ENCODE measurements around the gene NEUROG1.

Gene NEUROG1

DNA sequence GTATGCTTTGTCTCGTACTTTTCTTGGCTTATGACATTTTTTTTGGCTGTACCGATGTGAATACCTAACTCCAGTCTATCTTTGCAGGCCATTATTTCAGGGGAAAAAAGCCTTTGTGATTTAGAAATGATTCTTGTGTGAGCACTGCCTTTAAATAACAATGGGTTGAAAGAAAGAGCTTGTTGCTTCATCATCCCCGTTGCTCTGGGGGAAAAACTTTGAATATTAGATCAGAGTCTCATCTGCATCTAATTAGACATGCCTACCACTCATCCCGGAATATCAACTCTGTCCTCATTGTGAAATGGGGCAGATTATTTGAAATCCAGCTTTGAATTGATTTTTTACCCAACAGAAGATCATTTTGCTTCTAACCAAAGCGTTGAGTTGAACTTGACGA lies 29.5 kb upstream of the NEUROG1 start:
- Histone ChIP-seq H3K36me3 (ENCODE audit: insufficient read depth, low read length) (no peaks in the 10 kb centered on the region), H3K9ac (ENCODE audit: low read depth, low read length, poor library complexity, severe bottlenecking) (no peak overlapping the region), H3K79me2 (ENCODE audit: insufficient read depth, low read length) (no peaks in the 10 kb centered on the region), H3K9me3 (ENCODE audit: insufficient read depth, low read depth, low read length) (no peaks in the 10 kb centered on the region), H3K27me3 (ENCODE audit: insufficient read depth, low read length, poor library complexity, severe bottlenecking) (no peaks in the 10 kb centered on the region), H3K9me2 (replicated peaks; ENCODE audit: low read depth, low read length) (no peaks in the 10 kb centered on the region), H3K4me2 (ENCODE audit: low read depth, low read length, poor library complexity, severe bottlenecking) (no peak overlapping the region), H3K4me3 (ENCODE audit: low read length, poor library complexity, severe bottlenecking) (no peak overlapping the region), H2AFZ (ENCODE audit: low read length) (no peak overlapping the region), H4K20me1 (ENCODE audit: insufficient read depth, low read length, poor library complexity, severe bottlenecking) (no peaks in the 10 kb centered on the region), H3K4me1 (ENCODE audit: insufficient read depth, low read length, poor library complexity, severe bottlenecking) (no peaks in the 10 kb centered on the region), H3F3A (ENCODE audit: low read depth) (no peaks in the 10 kb centered on the region)
- TF ChIP-seq EZH2phosphoT487 (IDR thresholded peaks at IDR 0.05; ENCODE audit: borderline replicate concordance): no peak
- TF ChIP-seq, protein P1, sequence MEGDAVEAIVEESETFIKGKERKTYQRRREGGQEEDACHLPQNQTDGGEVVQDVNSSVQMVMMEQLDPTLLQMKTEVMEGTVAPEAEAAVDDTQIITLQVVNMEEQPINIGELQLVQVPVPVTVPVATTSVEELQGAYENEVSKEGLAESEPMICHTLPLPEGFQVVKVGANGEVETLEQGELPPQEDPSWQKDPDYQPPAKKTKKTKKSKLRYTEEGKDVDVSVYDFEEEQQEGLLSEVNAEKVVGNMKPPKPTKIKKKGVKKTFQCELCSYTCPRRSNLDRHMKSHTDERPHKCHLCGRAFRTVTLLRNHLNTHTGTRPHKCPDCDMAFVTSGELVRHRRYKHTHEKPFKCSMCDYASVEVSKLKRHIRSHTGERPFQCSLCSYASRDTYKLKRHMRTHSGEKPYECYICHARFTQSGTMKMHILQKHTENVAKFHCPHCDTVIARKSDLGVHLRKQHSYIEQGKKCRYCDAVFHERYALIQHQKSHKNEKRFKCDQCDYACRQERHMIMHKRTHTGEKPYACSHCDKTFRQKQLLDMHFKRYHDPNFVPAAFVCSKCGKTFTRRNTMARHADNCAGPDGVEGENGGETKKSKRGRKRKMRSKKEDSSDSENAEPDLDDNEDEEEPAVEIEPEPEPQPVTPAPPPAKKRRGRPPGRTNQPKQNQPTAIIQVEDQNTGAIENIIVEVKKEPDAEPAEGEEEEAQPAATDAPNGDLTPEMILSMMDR (conservative IDR thresholded peaks at IDR 0.05; ENCODE audit: low read length): no peak

GRCh38 chr5:135564331-135564730 lies 28.6 kb upstream of the NEUROG1 start:
- no peaks in the 10 kb centered on the region for H4K20me1 ChIP-seq (ENCODE audit: insufficient read depth, low read length, poor library complexity, severe bottlenecking)
- H3K9ac ChIP-seq (ENCODE audit: low read depth, low read length, poor library complexity, severe bottlenecking): no peak overlapping the region
- H3K4me3 ChIP-seq (ENCODE audit: low read length, poor library complexity, severe bottlenecking): no peak overlapping the region

GRCh38 chr5:135561266-135561665 lies 25.5 kb upstream of the NEUROG1 start:
- H3K9me2 ChIP-seq (replicated peaks; ENCODE audit: low read depth, low read length): no peaks in the 10 kb centered on the region

More at GRCh38 chr5:135564331-135564730, 28.6 kb upstream of the NEUROG1 start:
- Histone ChIP-seq H3K9me2 (replicated peaks; ENCODE audit: low read depth, low read length) (no peaks in the 10 kb centered on the region), H3K27me3 (ENCODE audit: insufficient read depth, low read length, poor library complexity, severe bottlenecking) (no peaks in the 10 kb centered on the region), H3K36me3 (ENCODE audit: insufficient read depth, low read length) (no peaks in the 10 kb centered on the region), H3K9me3 (ENCODE audit: insufficient read depth, low read depth, low read length) (no peaks in the 10 kb centered on the region), H3K79me2 (ENCODE audit: insufficient read depth, low read length) (no peaks in the 10 kb centered on the region), H3K4me2 (ENCODE audit: low read depth, low read length, poor library complexity, severe bottlenecking) (no peak overlapping the region), H2AFZ (ENCODE audit: low read length) (no peak overlapping the region), H3K4me1 (ENCODE audit: insufficient read depth, low read length, poor library complexity, severe bottlenecking) (no peaks in the 10 kb centered on the region), H3F3A (ENCODE audit: low read depth) (no peaks in the 10 kb centered on the region)
- TF ChIP-seq EZH2phosphoT487 (IDR thresholded peaks at IDR 0.05; ENCODE audit: borderline replicate concordance): no peak
- TF ChIP-seq, protein P1 (conservative IDR thresholded peaks at IDR 0.05; ENCODE audit: low read length): no peak

More at GRCh38 chr5:135561266-135561665, 25.5 kb upstream of the NEUROG1 start:
- TF ChIP-seq, protein P1 (conservative IDR thresholded peaks at IDR 0.05; ENCODE audit: low read length): no peak
- no peak for TF ChIP-seq EZH2phosphoT487 (IDR thresholded peaks at IDR 0.05; ENCODE audit: borderline replicate concordance)
- Histone ChIP-seq H3K4me3 (ENCODE audit: low read length, poor library complexity, severe bottlenecking) (no peak overlapping the region), H3K36me3 (ENCODE audit: insufficient read depth, low read length) (no peaks in the 10 kb centered on the region), H3K79me2 (ENCODE audit: insufficient read depth, low read length) (no peaks in the 10 kb centered on the region), H3K9me3 (ENCODE audit: insufficient read depth, low read depth, low read length) (no peaks in the 10 kb centered on the region), H3F3A (ENCODE audit: low read depth) (no peaks in the 10 kb centered on the region), H2AFZ (ENCODE audit: low read length) (peak overlapping the region; percentile 80), H3K4me2 (ENCODE audit: low read depth, low read length, poor library complexity, severe bottlenecking) (no peak overlapping the region), H4K20me1 (ENCODE audit: insufficient read depth, low read length, poor library complexity, severe bottlenecking) (no peaks in the 10 kb centered on the region), H3K4me1 (ENCODE audit: insufficient read depth, low read length, poor library complexity, severe bottlenecking) (no peaks in the 10 kb centered on the region), H3K27me3 (ENCODE audit: insufficient read depth, low read length, poor library complexity, severe bottlenecking) (no peaks in the 10 kb centered on the region), H3K9ac (ENCODE audit: low read depth, low read length, poor library complexity, severe bottlenecking) (no peak overlapping the region)

Measured in Loucy (cell line).